Subcutaneous adipose tissue (tissue), 4 donors: Measurements from ENCODE around the gene GPR155. TPM values are rescaled to one million over a fixed set of nuclear protein-coding genes. Genes with fewer than 3 reads are reported as not detected.

ENCODE experiments used
- CTCF ChIP-seq: fragments of 450-650 bp; IDR thresholded peaks from one replicate; pipeline ENCODE4 v1.5.1; 2016; ENCODE audit warnings: low read depth, mild to moderate bottlenecking, control low read depth, antibody characterized with exemption, moderate library complexity
- total RNA-seq, 4 donors: library from RNA; depleted of rRNA; stranded (reverse); fragments of >200 nt; gene quantifications; one replicate each; pipeline ENCODE4 v1.1.0, GENCODE V29; 2016

The GPR155 gene
- total RNA-seq, 4 donors from 2014 or later: 4.6 to 12.7 (median 6.0) TPM

DNA sequence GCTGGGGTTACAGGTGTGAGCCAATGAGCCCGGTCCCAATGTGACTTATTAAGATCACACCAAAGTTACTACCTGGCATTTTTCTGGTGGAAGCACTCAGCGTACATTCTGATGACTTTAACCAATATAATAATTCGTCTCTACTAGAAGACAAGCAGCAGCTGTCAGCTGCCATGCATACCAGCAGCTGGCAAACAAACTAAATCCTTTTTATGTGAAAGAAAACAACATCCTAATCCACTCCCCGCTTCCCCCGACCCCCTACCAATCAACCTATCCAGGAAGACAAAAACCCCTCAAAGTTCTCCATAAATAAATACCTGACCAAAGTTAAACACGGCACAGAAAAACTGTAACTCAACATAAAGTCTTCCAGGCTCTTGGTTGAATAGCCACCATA is 42.1 kb downstream of the GPR155 start:
- no peak for TF ChIP-seq CTCF

DNA sequence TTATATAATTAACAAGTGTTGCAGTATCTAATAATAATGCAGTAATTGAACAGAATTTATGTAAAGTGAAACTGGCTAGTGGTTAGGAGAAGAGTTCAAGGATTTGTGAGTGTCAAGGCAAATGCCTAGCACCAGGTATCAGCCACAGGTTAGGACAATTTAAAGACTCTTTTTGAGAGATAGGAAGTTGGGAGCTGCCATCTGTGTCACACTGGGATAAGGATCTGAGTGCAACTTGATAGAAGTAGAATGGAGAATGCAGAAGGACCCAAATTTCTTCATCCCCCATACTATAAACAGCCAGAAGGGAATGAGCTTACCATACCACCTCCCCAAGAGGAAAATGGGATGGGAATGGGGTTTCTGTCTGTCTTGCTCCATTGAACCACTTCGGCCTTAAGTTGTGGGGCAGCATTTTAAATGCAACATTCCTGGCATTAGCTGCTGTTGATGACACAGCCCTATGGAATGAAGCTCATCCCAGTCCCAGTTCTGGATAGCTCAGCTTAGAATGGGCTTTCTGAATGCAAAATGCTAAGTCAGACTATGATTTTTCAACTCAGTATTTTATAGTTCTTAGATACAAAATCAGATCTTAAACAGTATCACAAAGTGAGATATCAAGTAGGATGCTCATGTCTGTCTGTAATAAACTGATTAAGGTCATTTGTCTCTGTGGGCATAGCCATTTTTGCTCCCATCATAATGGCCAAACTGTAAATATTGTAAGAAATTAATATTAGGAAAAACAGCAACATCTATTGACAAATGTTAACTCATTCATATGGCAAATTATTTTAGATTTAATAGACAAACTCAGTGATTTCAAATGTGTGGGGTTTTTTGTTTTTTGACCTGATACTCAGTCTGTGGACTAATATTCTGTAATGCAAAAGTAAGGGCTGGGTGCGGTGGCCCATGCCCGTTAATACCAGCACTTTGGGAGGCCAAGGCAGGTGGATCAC is 44.0 kb downstream of the GPR155 start:
- no peak for TF ChIP-seq CTCF

DNA sequence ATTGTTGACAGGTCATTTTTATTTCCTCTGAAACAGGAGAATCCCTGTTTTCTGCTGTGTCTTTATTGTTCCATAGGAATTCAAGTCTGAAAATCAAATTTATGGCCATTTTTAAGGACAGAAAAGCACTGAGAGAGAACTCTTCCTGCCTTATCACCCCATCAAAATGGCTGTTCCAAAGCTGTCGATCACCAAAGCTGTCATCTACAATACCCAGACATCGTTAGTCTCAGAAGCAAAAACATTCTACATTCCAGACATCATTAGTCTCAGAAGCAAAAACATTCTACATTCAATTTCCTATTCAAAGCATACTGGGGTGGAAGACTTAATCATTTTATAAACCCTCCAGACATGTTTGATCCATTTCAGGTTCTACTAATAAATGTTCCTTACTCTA is 46.9 kb downstream of the GPR155 start:
- TF ChIP-seq CTCF: no peak

GRCh38 chr2:174439323-174439722 is 47.5 kb downstream of the GPR155 start:
- no peak for TF ChIP-seq CTCF

DNA sequence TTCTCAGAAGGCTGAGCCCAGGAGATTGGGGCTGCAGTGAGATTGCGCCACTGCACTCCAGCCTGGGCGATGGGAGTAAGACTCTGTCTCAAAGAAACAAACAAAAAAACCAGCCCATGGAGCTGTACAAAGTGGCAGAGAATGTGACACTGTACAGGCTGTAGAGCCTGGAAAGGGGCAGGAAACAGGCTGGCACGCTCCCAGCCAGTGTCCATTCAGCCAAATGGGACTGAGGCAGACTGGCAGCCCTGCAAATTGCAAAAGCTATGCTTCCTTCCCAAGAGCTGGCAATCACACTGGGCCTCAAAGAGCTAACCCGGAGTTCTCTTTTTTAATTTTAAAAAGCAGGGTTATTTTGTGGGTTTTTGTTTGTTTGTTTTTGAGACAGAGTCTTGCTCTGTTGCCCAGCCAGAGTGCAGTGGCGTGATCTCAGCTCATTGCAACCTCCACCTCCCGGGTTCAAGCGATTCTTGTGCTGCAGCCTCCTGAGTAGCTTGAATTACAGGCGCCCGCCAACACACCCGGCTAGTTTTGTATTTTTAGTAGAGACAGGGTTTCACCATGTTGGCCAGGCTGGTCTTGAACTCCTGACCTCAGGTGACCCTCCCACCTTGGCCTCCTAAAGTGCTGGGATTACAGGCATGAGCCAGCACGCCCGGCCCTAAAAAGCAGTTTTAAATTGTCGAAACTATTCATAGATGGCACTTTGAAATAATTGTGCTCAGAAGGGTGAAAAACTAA is 48.5 kb downstream of the GPR155 start:
- no peak for TF ChIP-seq CTCF

- no peak for TF ChIP-seq CTCF
Observed at GRCh38 chr2:174436351-174436750, 50.5 kb downstream of the GPR155 start.

DNA sequence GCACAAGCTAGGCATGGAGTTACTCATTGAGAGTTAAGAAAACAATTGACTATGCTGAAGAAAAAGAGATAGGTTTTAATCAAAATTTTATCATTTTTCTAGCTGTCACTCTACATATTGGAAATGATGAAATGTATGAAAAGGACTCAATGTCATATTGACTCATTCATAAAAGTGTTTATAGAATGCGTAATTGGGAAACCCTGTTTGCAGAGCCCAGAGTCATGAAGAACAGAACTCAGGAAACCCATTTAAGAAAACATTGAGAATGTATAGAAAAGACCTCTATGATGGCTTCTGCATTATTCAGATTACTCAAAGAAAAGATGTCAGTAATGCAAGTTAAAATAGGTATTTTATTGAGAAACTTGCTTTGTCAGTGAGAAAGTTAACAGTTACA is 54.9 kb downstream of the GPR155 start:
- no peak for TF ChIP-seq CTCF
